Measurements from ENCODE around the gene C1QTNF12.

The C1QTNF12 gene

GRCh38 chr1:1207571-1207892, 39.0 kb downstream of the C1QTNF12 start:
- H3K4me3 ChIP-seq (ENCODE audit: control insufficient read depth, low read depth, low read length) = no peak overlapping the region
- no peak for DNase-seq (ENCODE audit: low read depth)
- TF ChIP-seq, protein P1, sequence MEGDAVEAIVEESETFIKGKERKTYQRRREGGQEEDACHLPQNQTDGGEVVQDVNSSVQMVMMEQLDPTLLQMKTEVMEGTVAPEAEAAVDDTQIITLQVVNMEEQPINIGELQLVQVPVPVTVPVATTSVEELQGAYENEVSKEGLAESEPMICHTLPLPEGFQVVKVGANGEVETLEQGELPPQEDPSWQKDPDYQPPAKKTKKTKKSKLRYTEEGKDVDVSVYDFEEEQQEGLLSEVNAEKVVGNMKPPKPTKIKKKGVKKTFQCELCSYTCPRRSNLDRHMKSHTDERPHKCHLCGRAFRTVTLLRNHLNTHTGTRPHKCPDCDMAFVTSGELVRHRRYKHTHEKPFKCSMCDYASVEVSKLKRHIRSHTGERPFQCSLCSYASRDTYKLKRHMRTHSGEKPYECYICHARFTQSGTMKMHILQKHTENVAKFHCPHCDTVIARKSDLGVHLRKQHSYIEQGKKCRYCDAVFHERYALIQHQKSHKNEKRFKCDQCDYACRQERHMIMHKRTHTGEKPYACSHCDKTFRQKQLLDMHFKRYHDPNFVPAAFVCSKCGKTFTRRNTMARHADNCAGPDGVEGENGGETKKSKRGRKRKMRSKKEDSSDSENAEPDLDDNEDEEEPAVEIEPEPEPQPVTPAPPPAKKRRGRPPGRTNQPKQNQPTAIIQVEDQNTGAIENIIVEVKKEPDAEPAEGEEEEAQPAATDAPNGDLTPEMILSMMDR (IDR thresholded peaks at IDR 0.05; ENCODE audit: control insufficient read depth, insufficient read depth, low read depth, low read length, missing control alignments) = no peak

GRCh38 chr1:1206966-1207531, 39.5 kb downstream of the C1QTNF12 start:
- no peak overlapping the region for H3K4me3 ChIP-seq (ENCODE audit: control insufficient read depth, low read depth, low read length)
- no peak for DNase-seq (ENCODE audit: low read depth)
- TF ChIP-seq, protein P1 (IDR thresholded peaks at IDR 0.05; ENCODE audit: control insufficient read depth, insufficient read depth, low read depth, low read length, missing control alignments) = no peak

GRCh38 chr1:1206376-1206965, 40.1 kb downstream of the C1QTNF12 start, which contains the start of gene TNFRSF18:
Gene TNFRSF18, minus strand, starts transcription at chr1:1206592. Its CDS starts 21 bp downstream, at chr1:1206571.
- TF ChIP-seq, protein P1 (IDR thresholded peaks at IDR 0.05; ENCODE audit: control insufficient read depth, insufficient read depth, low read depth, low read length, missing control alignments) = no peak
- H3K4me3 ChIP-seq (ENCODE audit: control insufficient read depth, low read depth, low read length) = no peak within 1 kb of the TSS
- DNase-seq (ENCODE audit: low read depth) = no peak

GRCh38 chr1:1205769-1206375, 40.6 kb downstream of the C1QTNF12 start:
- TF ChIP-seq, protein P1 (IDR thresholded peaks at IDR 0.05; ENCODE audit: control insufficient read depth, insufficient read depth, low read depth, low read length, missing control alignments) = no peak
- no peak for DNase-seq (ENCODE audit: low read depth)
- H3K4me3 ChIP-seq (ENCODE audit: control insufficient read depth, low read depth, low read length) = no peak overlapping the region

DNA sequence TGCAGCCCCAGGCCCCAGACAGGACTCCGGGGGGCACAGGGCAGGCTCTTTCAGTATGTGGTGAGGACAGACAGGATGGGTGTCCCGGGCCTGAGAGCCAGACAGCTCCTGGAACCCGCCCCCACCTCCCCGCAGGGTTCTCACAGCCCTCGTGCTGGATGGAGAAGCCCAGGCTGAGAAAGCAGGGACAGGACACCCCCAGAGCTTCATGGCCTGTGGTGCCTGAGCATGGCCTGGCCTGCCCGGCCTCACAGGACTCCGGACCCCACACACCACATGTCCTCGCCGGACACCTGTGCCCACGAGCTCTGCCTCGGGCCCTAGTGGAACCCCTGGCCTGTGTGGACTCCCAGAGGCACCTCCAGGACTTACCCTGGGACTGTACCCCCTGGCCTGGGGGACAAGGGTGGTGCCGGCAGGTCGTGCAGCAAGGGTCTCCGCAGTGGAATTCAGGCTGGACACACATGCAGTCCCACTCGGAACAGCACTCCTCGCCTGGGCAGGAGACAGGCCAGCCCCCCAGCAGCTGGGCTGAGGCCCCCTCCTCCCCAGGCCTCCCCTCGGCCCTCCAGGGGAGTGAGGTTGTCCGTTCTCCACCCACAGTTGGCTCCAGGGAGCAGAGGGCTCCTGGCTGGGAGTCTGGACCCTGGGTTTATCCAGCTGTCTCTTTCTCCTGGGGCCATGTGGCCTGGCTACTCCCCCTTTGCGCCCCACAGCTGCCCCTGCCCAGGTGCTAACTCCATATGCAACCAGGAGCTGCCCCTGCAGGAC, 41.3 kb downstream of the C1QTNF12 start:
- no peak overlapping the region for H3K4me3 ChIP-seq (ENCODE audit: control insufficient read depth, low read depth, low read length)
- no peak for DNase-seq (ENCODE audit: low read depth)
- TF ChIP-seq, protein P1 (IDR thresholded peaks at IDR 0.05; ENCODE audit: control insufficient read depth, insufficient read depth, low read depth, low read length, missing control alignments) = no peak

- TF ChIP-seq, protein P1 (IDR thresholded peaks at IDR 0.05; ENCODE audit: control insufficient read depth, insufficient read depth, low read depth, low read length, missing control alignments) = no peak
- H3K4me3 ChIP-seq (ENCODE audit: control insufficient read depth, low read depth, low read length) = no peak overlapping the region
These were observed 42.0 kb downstream of the C1QTNF12 start for GRCh38 chr1:1204425-1204920.

More at GRCh38 chr1:1204425-1204920, 42.0 kb downstream of the C1QTNF12 start:
- DNase-seq (ENCODE audit: low read depth) = no peak

Data from AG09309 (cell line).